Tibial nerve (tissue), 4 donors: Measurements from ENCODE around the gene RRAGB. TPM values are rescaled to one million over a fixed set of nuclear protein-coding genes. Genes with fewer than 3 reads are reported as not detected.
"Not testable (repeated sequence)": the region's sequence is repeated elsewhere in the genome, so short reads cannot be mapped to it uniquely, and the experiment has no call there.

Experiments used
- DNase-seq, 2 donors: peaks; one replicate each; pipeline ENCODE4 v3.0.0-alpha.2; 2019; ENCODE audit warnings: low spot score in 2 of 2
- H3K27ac ChIP-seq, 4 donors: fragments of 200-600 bp; sonication (generic) in 3 of 4; one replicate each; pipeline ENCODE4 v1.5.1; 2017 to 2019; ENCODE audit warnings: mild to moderate bottlenecking in 1 of 4
- H3K27me3 ChIP-seq, 2 donors: fragments of 200-600 bp; sonication (generic) in 1 of 2; one replicate each; pipeline versions ENCODE4 v1.5.1 to v1.6.0; 2017 to 2019
- H3K36me3 ChIP-seq, 3 donors: fragments of 200-600 bp; sonication (generic); one replicate each; pipeline ENCODE4 v1.5.1; 2018 to 2019
- H3K4me1 ChIP-seq, 4 donors: fragments of 200-600 bp; sonication (generic) in 3 of 4; one replicate each; pipeline ENCODE4 v1.5.1; 2017 to 2019
- H3K4me3 ChIP-seq, 4 donors: fragments of 200-600 bp; sonication (generic) in 3 of 4; one replicate each; pipeline ENCODE4 v1.5.1; 2017 to 2019; ENCODE audit warnings: mild to moderate bottlenecking in 1 of 4, moderate library complexity in 1 of 4
- H3K9me3 ChIP-seq, 4 donors: fragments of 200-600 bp; sonication (generic) in 3 of 4; one replicate each; pipeline ENCODE4 v1.5.1; 2017 to 2019
- CTCF ChIP-seq, 5 experiments: fragments of 200-600 bp in 3 of 5; fragments of 450-650 bp in 2 of 5; sonication (generic) in 3 of 5; IDR thresholded peaks; one replicate each; pipeline ENCODE4 v1.5.1; 2016 to 2019; ENCODE audit warnings: antibody characterized with exemption in 5 of 5, mild to moderate bottlenecking in 3 of 5, moderate library complexity in 2 of 5
- EP300 ChIP-seq, 2 donors: sonication (generic); formaldehyde crosslinking; IDR thresholded peaks; one replicate each; pipeline ENCODE4 v1.6.1; 2017; ENCODE audit warnings: antibody characterized with exemption in 2 of 2, mild to moderate bottlenecking in 1 of 2
- POLR2A ChIP-seq, 2 donors: fragments of 450-650 bp; IDR thresholded peaks; one replicate each; pipeline ENCODE4 v1.6.1; 2017; ENCODE audit warnings: antibody characterized with exemption in 2 of 2, mild to moderate bottlenecking in 2 of 2, moderate library complexity in 2 of 2
- WGBS, 2 donors: methylation state at CpG; one replicate each; pipeline ENCODE4 v1.1.5; 2018; 5-methylcytosine and 5-hydroxymethylcytosine counted together
- total RNA-seq, 4 donors: library from RNA; depleted of rRNA; stranded (reverse); fragments of >200 nt; gene quantifications; one replicate each; pipeline ENCODE4 v1.1.0, GENCODE V29; 2016

RRAGB gene
- 10 to 100 TPM; 24.3 to 54.6 (median 37.1) TPM for total RNA-seq

- Histone ChIP-seq H3K27me3 (no peaks in the 10 kb centered on the region), H3K36me3 (peaks cover 0 to 18% (median 0%) of the 10 kb centered on the region in 3 donors), H3K9me3 (no peaks in the 10 kb centered on the region), H3K4me3 (peak within 1 kb of the TSS; percentile 37 to 74 (median 58)), H3K4me1 (peaks cover 0 to 21% (median 4%) of the 10 kb centered on the region in 4 donors), H3K27ac (peak within 1 kb of the TSS; percentile 78 to 92 (median 86))
- peak; percentile 90 to 92 for DNase-seq
- WGBS, 2 donors: 1 to 25% methylated on average over 20 to 36 of the region's 46 CpGs
- peak; percentile 27 to 60 (median 39) for TF ChIP-seq CTCF (IDR thresholded peaks at IDR 0.05)
- peak; percentile 30 to 77 for TF ChIP-seq EP300 (IDR thresholded peaks at IDR 0.05)
- TF ChIP-seq POLR2A (IDR thresholded peaks at IDR 0.05): peak in 1 of 2 donors; percentile 43
Measured at GRCh38 chrX:55717521-55718497, at the start of gene RRAGB. Gene RRAGB, plus strand, starts transcription at chrX:55717749. Its CDS starts 579 bp downstream, at chrX:55718328.

GRCh38 chrX:55668084-55668483, 49.5 kb upstream of the RRAGB start:
- no peak for DNase-seq
- TF ChIP-seq CTCF (IDR thresholded peaks at IDR 0.05) (no peak), POLR2A (IDR thresholded peaks at IDR 0.05) (no peak), EP300 (IDR thresholded peaks at IDR 0.05) (no peak)
- WGBS, 2 donors: 60 to 86% methylated on average over 1 of the region's 1 CpG
- H3K27ac ChIP-seq: no peak overlapping the region
- no peaks in the 10 kb centered on the region for H3K4me1 ChIP-seq
- H3K9me3 ChIP-seq: peaks cover 0 to 6% (median 2%) of the 10 kb centered on the region in 4 donors
- H3K4me3 ChIP-seq: no peak overlapping the region
- H3K36me3 ChIP-seq: no peaks in the 10 kb centered on the region
- no peaks in the 10 kb centered on the region for H3K27me3 ChIP-seq

GRCh38 chrX:55688579-55688978, 29.0 kb upstream of the RRAGB start:
- H3K36me3 ChIP-seq, H3K4me3 ChIP-seq, H3K4me1 ChIP-seq, H3K9me3 ChIP-seq, H3K27ac ChIP-seq, DNase-seq, H3K27me3 ChIP-seq: not testable (repeated sequence)
- WGBS, 2 donors: 78% methylated on average over 9 of the region's 10 CpGs; no CpG with 5 or more reads in 1 of the 2 donors

- WGBS, 2 donors: 64 to 72% methylated on average over 5 of the region's 5 CpGs
- H3K27me3 ChIP-seq: no peaks in the 10 kb centered on the region
- H3K9me3 ChIP-seq: no peaks in the 10 kb centered on the region
- H3K4me3 ChIP-seq: no peak overlapping the region
- no peak for DNase-seq
- H3K4me1 ChIP-seq: no peaks in the 10 kb centered on the region
- H3K36me3 ChIP-seq: no peaks in the 10 kb centered on the region
- no peak overlapping the region for H3K27ac ChIP-seq
- TF ChIP-seq CTCF (IDR thresholded peaks at IDR 0.05) (no peak), EP300 (IDR thresholded peaks at IDR 0.05) (no peak), POLR2A (IDR thresholded peaks at IDR 0.05) (no peak)
Measured at GRCh38 chrX:55695227-55696018, 22.1 kb upstream of the RRAGB start.

- no peaks in the 10 kb centered on the region for H3K36me3 ChIP-seq
- H3K9me3 ChIP-seq: no peaks in the 10 kb centered on the region
- no peak overlapping the region for H3K4me3 ChIP-seq
- no peak for TF ChIP-seq CTCF (IDR thresholded peaks at IDR 0.05)
- TF ChIP-seq POLR2A (IDR thresholded peaks at IDR 0.05): no peak
- TF ChIP-seq EP300 (IDR thresholded peaks at IDR 0.05): no peak
- 75 to 76% methylated on average over 1 of the region's 1 CpG for WGBS, 2 donors
- no peaks in the 10 kb centered on the region for H3K4me1 ChIP-seq
- H3K27me3 ChIP-seq: no peaks in the 10 kb centered on the region
- H3K27ac ChIP-seq: no peak overlapping the region
- DNase-seq: no peak
Measured at GRCh38 chrX:55697381-55697780, 20.2 kb upstream of the RRAGB start.
